GM10847 (cell line): Measurements from ENCODE around the gene KCNMA1.

Source experiments
- POLR2A ChIP-seq: IDR thresholded peaks from 2 replicates; pipeline ENCODE4 v1.6.1; 2011; ENCODE audit not compliant: insufficient read length; ENCODE audit errors: extremely low read depth

KCNMA1 gene

DNA sequence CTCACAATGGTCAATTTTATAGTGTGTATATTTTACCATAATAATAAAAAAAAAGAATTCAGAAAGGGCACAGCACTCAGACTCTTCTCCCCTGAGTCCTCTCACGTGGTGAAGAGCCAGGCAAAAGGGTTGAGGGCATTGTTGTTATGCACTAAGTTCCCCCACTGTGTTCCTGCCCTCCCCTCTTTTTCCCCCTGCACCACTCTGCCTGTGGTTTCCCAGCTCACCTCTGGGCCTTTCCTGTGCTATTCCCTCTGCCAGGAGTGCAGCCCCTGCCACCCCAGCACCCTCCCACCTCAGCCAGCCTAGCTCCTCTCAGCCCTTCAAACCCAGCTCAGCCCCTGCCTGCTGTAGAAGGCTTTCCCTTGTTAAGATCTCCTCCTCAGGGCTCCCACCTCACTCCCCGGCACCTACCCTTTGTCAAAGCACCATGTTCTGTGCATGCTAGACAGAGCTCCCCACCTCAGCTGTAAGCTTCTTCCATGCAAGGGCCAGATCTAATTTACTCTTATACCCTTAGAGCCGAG lies 108.5 kb downstream of the KCNMA1 start:
- TF ChIP-seq POLR2A, result no peak

DNA sequence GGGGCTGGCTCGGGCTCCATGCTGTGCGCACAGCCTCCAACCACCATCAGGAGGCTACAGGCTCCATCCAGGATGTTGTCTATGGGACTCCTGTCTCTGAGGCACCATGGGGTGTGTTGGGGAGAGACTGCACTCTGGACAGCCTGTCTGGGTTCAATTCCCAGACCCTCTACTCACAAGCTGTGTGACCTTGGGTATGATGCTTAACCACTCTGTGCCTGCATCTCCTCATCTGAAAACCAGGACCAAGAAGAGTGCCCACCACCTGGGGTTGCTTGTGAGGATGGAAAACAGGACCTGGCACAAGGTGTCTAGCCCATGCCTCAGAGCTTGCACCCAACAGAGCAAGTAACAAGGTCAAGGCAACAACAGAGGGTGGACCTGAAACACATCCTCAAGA lies 109.8 kb downstream of the KCNMA1 start:
- TF ChIP-seq POLR2A, result no peak

DNA sequence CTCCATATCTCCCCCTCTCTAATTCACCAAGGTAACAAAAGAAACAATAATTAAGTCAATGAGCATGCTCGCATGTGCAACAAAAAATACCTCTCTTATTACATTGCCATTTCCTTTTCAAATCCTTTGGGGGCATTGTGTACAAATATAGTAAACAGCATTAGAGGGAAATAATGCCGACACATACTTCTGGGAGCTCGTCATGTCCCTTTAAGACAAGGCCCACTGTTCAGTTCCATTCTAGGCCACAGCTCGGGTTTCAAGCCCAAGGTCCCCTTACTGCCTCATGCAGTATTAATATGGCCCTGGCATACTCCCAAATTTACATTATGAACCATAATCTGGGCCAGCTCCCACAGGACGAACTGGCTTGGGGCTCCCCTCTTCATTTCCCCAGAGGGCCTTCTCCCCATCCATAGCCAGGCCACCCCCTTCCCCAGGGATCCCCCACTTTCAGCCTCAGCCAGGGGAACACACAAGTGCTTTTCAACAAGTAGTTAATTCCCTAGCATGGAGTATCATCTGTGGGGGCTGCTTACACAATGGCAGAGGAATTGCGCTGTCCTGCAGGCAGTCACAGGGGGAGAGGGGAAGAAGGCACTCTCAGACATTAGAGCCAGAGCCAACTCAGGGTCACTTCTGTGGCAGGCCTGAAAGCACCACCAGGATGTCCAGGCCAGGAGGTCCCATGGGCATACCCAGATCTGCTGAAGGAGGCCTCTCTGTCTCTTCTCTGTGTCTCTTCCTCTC lies 110.6 kb downstream of the KCNMA1 start:
- TF ChIP-seq POLR2A, result no peak

DNA sequence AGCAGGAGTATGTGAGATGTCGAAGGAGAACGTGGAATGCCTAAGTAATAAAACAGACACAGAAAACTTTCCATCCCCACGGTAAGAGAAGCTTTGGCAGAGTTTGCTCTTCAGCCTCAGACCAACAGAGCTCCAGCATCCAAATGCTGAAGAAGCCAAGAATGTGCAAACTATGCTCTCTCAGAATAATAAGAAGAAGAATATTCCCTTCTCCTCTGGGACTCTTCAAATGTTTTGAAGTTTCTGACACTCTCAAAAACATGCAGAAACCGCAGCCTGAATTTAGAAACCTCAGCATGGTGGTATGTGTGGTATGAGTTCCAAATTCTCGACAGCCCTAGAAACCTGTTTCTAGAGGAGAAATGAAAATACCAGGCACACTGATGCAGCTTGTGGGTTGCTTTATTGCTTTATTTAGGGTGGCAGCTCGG lies 113.3 kb downstream of the KCNMA1 start:
- no peak for TF ChIP-seq POLR2A

DNA sequence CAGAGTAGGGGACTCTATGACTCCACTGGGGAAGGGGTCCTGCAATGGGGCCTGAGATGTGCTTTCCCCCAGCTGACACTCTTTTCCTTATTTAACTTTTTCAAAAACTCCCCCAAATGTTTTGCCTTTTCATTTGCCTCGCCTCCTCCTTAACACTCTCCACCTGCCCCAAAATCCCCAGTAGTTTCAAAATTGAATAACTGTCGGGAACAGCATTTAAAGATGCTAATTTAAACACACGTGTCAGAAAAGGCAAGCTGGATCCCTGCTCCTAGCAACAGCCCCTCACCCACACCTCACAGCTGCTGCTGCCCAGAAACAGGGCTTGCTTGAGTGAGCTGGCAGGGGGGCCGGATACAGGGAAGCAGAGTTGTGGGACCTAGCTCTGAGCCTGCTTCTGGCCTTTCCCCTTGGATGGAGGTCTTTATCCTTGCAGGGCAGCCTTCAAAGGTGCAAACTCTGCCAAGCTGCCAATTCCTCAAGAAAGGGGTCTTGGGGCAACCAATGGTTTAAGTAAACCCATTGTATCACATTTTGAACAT lies 115.3 kb downstream of the KCNMA1 start:
- TF ChIP-seq POLR2A, result no peak

DNA sequence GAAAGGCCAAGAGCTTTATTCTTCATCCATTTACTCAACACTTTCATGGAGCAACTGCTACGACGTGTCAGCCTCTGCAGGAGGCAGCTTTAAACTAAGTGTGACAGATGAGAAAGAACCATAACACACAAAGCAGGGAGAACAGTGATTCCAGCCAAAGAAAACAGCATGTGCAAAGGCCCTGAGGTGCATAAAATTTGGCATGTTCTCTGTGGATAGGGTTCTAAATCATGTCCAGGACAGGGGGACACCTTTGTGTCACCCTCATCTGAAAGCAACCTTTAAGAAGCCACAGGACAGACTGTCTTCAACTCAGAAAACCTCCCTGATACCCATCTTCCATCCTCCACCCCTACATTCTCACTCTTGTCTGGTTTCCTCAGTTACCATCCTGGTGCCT lies 116.6 kb downstream of the KCNMA1 start:
- TF ChIP-seq POLR2A, result no peak

DNA sequence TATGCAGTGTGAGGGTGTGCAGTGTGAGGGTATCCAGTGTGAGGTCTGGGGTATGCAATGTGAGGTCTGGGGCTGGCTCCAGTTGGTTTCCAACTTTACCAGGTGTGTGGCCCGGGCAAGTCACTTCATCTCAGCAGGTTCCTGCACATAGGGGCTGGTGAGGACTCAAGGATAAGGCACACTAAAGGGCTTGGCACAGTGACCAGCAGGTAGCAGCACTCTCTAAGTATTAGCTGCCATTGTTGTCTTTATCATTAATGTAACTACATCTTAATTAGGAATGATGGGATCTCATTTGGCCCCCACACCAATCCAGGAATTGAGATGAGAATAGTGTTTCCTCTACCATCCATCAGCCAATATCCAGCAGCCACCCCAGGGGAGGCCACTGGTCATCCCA lies 117.3 kb downstream of the KCNMA1 start:
- TF ChIP-seq POLR2A, result no peak

DNA sequence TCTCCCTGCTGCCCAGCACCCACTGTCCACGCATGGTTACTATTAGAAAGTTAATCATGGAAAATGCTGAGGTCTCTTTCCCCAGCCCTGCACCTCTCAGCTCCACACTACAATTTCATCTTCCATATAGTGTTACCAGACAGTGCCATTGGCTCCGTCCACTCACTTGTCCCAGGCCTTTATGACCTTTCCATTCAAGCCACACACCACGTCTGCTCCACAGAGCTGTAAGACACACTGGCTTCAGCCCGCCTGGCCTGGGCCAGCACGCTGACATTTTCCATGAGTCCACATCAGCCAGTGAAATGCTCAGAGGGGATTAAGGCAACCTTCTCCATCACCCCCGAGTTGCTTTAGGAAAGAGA lies 118.7 kb downstream of the KCNMA1 start:
- TF ChIP-seq POLR2A, result no peak

DNA sequence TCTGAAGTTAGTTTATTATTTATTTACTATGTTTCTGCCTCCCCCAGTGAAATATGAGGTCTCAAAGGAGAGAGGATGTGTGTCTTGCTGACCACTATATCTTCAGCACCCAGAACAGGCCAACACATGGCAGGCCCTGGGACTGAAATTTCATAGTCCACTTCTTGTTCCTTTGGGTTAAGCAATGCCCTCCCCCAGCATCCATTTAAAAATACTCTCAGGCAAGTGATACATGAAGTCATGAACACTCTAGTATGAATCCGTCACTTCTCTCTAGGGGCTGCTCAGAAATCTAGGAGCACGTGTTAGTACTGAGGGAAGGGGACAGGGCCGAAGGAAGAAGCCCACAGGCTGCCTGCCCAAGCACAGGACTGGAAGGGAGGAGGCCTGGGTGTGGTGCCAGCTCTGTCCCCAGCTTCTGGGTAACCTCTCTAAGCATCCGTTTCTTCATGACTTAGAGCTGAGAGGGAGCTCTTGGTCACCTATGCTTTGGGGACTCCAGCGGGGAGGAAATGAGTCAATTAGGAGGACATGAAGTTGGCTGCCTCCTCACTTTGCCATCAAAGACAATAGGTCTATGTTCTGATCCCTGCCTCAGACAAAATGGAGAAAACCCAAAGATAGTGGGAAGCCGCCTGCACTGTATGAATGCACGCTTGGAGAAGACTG lies 119.2 kb downstream of the KCNMA1 start:
- no peak for TF ChIP-seq POLR2A

DNA sequence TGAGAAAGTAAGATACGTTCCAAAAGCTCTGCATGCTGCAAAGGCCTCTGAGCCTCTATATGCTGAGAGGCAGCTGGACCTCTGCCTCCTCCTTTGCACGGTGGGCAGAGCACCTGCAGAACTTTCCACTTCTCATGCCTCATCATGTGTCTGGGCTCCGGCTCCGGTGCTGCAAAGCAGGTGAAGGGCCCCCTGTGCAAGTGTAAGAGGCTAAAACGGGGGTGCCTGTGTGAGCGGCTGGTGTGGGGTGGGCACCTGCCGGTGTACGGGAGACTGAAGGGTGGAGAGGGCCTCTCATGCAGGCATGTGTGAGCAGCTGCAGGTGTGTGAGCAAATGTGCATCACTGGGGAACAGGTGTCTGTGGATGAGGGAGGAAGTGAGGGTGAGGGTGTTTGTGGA lies 121.0 kb downstream of the KCNMA1 start:
- no peak for TF ChIP-seq POLR2A

DNA sequence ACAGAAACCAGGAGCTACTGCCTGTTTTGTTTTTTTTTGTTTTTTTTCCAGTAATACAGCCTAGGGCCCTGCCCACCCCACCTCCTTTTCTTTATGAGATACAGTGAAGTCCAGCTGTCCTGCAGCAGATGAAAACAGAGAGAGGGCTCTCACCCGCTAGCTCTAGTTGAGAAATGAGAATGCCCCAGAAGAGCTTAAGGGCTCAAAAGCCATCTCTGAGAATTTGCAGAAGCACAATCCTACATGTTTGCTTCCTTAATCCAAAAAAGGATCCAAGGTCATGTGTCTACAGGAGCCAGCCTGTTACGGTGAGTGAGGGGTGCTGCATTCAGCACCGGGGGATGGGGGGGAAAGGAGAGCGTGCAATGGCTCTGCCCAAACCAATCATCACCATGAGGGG lies 122.7 kb downstream of the KCNMA1 start:
- no peak for TF ChIP-seq POLR2A

DNA sequence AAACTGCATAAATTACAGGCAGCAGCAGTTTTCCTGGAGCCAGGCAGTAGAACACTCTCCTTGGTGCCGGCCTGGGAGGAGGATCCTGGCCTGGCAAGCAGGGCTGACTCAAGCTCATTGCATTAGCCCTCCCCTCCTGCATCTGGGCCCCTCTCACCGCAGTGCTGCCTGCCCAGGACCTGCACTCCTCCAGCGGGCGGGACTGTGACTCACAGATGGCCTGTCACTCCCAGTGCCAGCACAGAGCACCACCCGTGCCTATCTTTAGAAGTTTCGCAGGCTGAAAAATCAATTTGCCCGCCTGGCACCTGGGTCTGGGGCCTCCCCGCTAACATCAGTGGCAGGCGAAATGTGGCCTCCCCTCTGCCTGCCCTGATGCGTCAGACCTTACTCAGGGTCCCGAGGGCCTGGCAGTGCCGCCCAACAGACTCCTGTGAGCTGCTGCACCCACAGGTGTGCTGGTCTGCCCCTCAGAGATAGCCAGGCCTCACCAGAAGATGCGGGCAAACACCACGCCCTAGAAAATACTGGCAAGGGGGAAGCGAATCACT lies 123.8 kb downstream of the KCNMA1 start:
- TF ChIP-seq POLR2A, result no peak

DNA sequence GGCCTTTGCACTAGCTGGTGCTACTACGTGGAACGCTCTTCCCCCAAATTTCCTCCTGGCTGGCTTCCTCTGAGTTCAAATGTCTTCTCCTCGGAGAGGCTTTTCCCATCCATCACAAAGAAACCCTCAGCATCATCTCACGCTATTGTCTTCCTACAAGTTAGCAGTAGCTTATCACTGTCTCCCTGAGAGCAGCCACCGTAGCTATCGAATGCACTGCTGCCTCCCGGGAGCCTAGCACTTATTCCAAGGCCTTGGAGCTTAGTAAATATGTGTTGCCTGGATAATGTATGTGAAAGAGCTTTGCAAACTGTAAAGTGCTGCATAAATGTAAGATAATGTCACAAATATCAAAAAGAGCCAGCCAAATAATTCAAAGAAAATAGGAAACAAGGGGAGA lies 124.4 kb downstream of the KCNMA1 start:
- no peak for TF ChIP-seq POLR2A

DNA sequence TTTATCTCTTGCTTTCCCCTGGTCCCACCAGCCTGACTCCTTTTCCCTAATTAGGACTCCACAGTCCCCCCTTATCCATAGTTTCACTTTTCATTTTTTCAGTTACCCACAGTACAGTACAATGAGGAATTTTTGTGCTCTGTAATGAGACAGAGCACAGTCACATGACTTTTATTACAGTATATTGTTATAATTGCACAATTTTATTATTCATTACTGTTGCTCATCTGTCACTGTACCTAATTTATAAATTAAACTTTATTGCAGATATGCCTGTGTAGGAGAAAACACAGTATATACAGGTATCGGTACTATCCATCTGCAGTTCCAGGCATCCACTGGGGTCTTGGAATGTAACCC lies 125.4 kb downstream of the KCNMA1 start:
- no peak for TF ChIP-seq POLR2A

DNA sequence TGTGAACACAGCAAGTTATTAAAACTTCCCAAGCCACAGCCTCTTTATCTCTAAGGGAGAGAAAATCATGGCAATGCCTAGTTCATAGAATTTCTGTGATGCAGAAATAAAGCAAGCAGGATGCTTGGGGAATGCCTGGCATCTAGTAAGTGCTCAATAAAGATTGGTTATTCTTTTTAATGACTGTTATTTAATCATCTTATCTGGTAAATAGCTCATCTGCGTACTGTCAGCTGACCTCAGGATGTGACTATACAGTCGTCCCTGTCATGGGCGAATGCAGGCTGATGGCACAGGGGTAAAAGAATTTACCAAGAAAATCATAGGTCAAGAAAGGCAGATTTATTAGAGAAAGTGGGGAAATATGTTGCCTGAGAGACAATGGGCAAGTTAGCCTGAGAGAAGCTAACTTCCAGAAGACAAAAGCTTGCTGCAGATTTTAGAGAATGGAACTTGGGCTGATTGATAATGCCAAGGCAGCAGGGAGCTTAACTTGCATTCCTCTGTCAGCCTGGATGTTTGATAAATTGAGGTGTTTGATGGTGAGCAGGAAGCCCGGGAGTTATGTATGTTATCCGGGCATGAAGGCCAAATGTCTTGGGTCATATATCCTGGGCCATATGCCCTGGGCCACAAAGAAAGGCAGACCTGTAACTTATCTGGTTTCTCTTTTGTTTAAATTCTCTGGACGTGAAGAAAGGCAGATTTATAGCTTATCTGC lies 126.0 kb downstream of the KCNMA1 start:
- TF ChIP-seq POLR2A, result no peak

DNA sequence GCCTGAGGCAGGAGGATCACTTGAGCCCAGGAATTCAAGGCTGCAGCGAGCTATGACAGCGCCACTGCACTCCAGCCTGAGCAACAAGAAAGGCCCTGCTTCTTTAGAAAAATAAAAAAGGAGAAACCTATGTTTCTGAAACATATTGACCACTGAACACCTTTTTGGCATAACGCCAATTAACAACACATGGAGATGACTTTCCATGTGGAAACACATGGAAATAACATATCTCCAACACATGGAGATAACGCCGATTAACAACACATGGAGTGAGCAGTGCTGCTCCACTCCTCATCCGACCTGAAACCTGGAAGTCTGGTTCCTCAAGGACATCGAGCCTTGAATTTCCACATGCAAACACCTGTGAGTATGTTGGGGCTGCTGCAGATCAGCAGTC lies 126.9 kb downstream of the KCNMA1 start:
- TF ChIP-seq POLR2A, result no peak

DNA sequence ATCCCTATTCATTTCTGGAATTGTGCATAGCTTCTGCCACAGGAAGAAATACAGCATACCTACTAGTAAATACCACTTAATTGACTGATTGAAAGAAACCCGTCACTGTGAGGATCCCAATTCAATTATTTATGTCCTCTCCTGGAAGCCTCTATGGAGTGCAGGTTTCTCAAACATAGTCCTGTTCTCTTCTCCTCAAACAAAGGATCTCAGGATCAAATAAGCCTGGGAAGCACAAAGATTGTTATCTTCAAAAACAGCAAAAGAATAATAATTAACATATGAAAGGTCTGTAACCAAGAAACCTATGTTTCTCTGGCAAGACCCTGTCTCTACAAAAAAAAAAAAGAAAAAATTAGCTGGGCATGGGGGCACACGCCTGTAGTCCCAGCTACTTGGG lies 127.3 kb downstream of the KCNMA1 start:
- no peak for TF ChIP-seq POLR2A
